HG03066 (cell line): ENCODE measurements around the gene TULP4.

Experiments
- ATAC-seq: cut with Tn5 transposase; IDR thresholded peaks from one replicate; pipeline ENCODE4 v1.9.1; 2021; ENCODE audit warnings: low read depth; ENCODE audit not compliant: unreplicated experiment

The TULP4 gene

DNA sequence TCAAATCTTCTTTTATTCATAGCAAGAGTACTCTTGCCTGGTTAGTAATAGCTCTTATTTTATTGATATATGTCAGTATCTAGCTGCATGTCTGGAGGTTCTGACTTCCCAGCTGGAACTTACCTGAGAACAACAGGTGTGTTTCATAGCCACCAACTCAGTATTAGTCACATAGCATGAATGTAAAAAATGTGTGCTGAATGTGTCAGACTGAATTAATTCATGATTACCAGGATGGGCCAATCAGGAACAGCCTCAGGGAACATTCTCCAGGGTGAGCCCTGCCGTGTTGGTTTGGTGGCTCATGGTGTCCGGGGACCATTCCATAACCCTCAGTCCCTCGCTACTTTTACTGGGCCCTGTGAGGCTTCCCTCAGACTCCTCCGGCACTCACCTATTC, 99.7 kb downstream of the TULP4 start:
- no peak for ATAC-seq

DNA sequence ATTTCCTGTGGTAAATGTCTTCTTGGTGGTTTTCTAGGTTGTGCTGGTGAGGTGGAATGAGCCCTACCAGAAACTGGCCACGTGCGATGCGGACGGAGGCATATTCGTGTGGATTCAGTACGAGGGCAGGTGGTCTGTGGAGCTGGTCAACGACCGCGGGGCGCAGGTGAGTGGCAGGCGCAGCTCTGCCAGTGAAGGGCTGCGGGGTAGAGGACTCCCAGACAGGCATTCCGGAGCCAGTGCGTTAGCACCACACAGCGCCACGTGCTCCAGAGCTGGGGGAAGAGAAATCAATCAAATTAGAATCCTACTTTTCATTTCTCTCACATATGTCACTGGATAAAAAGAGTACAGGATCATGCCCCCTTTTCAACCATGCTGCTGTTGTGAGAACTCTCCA, 100.8 kb downstream of the TULP4 start:
- no peak for ATAC-seq

DNA sequence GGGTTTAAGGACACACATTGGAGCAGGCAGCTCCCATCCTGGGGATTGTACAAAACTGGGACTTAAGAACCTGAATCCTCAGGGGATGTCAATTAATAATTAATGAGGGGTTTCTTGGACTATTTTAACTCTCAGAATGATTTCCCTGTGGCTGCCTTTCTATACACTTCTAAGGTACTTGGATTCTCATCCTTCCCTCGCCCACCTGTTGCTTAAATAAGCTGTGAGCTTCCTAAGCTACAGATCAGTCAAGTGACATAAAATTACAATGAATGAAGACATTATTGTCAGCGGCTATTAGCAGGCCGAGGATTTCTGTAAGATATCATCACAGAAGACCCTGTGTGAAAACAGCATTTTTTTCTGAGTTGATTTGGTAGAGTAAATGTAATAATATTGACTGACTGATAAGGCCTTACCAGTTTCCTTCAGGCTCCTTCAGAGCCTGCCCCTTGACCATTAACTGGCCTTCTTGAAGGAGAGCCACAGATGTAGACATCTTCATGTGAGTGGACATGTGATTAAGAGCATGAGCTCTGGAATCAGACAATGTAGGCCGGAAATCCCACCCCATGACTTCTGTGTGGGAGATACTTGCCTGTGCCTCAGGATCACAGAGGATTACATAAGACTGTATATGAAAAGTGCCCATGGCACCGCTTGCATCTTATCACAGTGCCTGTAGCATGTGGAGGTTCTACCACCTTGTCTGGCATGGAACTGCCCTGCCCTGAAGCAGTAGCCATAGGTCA, 101.7 kb downstream of the TULP4 start:
- ATAC-seq: no peak

DNA sequence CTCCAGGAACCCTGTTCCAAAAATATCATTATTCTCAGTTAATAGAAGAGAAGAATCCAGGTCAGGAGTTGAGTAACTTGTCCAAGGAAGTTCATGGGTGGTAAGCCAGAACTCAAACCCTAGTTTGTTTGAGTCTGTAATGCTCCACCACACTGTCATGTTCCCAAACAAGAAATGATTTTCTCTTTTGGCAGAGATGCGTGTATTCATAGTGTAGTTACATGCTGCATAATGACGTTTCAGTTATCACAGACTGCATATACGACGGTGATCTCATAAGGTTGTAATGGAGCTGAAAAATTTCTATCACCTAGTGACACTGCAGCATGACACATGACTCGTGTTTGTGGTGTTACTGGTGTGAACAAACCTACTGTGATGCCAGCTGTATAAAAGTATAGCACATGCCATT, 102.6 kb downstream of the TULP4 start:
- no peak for ATAC-seq

DNA sequence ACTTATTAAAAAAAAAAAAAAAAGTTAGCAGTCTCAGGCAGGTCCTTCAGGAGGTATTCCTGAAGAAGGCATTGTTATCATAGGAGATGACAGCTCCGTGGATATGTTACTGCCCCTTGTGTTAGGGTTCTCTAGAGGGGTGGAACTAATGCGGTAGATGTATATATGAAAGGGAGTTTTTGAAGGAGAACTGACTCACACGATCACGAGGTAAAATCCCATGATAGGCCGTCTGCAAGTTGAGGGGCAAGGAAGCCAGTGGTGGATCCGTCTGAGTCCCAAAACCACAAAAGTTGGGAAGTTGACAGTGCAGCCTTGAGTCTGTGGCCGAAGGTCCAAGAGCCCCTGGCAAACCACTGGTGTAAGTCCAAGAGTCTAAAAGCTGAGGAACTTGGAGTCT, 103.4 kb downstream of the TULP4 start:
- ATAC-seq: no peak

DNA sequence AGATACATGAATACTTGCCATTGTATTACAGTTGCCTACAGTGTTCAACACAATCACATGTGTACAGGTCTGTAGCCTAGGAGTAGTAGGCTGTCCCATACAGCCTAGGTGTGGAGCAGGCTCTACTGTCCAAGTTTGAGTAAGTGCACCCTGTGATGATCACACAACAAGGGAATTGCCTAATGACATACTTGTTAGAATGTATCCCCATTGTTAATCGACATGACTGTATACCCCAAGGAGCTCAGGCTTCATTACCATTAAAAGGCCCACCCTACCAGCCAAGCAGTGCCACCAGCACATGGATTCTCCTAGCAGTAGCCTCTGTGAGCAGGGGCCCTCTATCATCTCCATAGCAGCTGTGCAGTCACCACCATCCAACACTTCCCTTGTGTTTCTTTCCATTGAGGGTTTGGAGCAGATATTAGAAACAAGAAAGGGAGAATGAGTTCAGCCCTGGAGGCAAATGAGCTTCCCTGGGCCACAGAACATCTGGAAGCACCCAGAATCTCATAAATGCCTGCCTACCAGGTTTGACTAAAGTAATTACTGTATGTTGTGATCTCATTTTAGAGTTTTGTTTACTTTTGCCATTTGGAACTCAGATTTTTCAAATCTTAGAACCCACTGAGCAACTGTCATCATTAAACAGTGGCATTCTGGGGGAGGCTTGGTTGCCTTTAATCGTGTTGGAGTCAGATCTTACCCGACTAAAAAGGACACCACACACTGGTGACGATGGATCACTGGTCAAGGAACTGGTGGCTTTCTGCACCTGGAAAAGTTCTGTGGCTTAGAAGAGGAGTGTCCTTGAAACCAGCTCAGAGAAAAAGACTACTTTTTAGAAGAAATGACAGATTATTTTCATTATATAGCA, 104.9 kb downstream of the TULP4 start:
- ATAC-seq: no peak

DNA sequence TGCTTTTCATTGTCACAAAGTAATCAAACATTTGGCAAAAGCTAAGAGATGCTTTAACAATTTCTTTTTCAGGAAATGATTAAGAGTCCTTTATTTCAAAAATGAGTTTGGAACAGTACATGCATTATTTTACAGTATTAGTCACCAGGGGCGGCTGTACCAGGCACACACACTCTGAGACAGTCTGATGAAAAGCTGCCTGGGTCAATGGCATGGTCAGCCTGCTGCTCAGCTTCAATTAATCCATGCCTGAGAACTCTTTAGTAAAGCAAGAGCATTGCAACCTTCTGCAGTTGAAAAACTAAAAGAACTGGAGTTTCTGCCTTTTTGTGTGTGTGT, 105.5 kb downstream of the TULP4 start:
- ATAC-seq: no peak

DNA sequence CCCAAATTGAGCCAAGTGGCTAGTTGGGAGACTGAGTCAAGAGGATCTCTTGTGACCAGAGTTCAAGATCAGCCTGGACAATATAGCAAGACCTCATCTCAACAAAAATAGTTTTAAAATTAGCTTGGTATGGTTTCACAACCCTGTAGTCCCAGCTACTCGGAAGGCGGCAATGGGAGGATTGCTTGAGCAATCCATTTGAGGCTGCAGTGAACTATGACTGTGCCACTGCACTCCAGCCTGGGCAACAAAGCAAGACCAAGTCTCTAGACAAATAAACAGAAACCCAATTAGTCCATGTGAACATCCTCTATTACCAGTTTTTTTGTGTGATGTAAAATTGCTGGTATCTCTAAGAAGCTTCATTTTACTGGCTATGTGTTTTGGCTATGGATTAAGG, 106.2 kb downstream of the TULP4 start:
- ATAC-seq: no peak

DNA sequence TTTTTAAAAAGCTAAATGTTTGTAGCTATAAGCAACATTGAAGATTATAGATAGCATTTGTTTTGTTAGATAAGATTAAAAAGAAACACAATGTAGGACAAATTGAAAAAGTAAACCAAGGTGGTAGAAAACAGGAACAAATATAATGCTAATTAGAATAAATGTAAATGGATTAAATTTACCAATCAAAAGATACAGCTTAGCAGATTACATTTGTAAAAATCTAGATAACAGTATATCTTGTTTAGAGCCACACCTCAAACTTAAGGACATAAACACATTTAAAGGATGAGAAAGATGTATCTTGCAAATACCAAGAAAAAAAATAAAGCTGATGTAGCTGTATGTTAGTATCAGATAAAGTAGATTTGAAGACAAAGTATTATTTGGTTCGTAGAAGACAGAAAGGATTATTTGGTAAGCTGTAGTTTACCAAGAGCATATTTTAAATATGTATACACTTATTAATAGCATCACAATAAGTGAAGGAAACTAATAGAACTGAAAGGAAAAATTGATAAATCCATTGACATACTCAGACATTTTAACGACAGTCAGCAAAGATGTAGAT, 107.2 kb downstream of the TULP4 start:
- no peak for ATAC-seq

DNA sequence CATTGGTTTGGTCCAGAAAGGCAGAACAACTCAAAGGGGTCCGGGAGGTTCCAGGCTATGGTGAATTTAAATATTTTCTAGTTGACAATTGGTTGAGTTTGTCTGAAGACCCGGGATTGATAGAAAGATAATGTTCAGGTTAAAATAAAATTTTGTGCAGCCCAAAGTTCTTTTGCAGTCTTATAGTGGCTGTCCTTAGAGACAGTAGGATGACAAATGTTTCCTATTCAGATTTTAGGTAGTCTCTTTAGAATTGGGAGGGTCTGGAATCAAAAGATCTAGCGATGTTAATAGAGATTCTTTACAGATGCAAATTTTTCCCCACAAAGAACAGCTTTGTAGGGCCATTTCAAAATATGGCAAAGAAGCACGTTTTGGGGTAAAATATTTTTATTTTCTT, 109.1 kb downstream of the TULP4 start:
- ATAC-seq: no peak

DNA sequence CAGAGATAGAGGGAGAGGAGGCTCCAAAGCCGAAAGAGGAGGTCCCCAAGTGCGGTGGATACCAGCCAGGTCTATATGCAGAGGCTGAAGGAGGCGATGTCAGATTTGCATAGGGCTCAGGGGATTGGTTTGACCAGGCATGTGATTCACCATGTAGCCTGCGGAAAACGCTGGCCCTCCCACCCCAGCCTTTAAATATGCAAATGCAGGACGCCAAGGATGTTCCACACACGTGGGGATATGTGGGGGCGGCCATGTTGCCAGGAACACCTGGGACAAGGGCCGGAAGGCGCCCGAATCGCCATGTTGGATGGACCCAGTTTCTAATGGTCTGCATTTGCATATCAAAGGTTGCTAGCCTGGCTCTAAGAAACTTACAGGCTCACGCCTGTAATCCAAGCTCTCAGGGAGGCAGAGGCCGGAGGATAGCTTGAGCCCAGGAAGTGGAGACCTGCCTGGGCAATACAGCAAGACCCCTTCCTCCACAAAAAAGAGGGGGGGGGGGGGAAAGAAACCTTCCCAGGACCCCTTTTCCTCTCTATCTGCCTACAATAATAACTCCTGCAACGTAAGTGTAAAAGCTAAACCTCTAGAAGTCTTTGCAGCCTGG, 110.5 kb downstream of the TULP4 start:
- no peak for ATAC-seq

DNA sequence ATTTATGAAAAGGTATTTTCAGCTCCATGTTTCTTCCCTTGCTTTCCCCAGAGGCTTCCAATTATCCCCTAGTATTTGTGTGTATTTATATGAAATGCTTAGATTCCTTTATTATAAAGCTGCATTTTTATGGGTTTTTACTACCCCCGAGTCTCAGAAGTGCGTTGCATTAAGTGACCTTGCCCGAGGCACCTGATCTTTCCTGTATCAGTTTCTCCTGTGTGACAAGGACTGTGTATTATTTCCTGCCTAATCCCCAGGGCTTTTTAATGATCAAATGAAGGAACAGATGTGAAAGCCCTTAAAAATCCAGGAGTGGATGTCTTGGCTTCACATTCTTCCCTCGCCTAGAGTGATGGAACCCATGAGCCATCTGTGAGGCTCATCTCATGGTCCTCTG, 118.8 kb downstream of the TULP4 start:
- no peak for ATAC-seq

DNA sequence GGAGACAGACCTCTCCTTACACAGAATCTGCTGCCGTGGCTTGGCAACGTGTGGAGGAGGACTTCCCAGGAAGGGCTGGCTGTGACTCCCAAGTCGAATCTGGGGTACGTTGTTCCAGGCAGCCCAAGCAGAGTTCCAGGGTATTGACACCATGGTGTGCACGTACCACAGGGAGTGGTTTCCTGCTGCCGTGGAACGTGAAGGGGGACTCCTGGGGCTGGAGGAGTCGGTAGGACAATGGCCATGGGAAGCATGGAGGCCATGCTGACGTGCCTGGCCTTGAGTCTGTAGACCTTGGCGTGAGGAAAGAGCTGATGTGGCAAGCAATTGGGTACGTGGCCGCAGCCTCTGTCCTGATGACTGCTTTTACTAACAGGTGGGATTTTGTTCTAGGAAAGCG, 119.3 kb downstream of the TULP4 start:
- ATAC-seq: no peak

DNA sequence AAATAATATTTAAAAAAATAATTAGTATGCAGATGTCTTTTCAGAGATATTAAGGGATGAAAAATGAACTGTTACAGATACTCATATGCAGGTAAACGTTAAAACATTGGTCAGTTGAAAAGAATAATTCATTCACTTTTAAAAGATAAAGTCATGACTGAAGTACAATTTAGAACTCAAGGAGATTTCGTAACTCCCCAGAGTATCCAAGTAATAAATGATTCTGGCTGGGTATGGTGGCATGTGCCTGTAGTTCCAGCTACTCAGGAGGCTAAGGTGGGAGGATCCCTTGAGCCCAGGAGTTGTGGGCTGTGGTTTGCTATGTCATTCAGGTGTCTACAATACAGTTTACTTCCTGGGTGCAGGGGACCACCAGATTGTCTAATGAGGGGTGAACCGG, 125.3 kb downstream of the TULP4 start:
- no peak for ATAC-seq

DNA sequence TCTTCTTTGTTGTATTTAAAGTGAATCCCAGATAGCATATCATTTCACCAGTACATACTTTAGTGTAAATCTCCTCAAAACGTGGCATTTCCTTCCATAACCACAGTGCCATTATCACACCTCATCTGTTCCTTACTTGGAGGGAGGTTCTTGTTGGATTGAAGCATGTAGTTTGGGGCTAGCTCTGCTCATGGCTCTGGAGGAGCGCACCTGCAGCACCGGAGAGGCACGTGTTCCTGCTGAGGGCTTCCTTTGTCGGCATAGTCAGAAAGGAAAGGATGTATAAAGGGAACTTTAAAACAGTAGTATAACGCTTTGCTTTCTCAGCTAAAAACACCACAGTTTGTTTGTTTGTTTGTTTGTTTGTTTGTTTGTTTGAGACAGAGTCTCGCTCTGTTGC, 126.0 kb downstream of the TULP4 start:
- ATAC-seq: no peak

DNA sequence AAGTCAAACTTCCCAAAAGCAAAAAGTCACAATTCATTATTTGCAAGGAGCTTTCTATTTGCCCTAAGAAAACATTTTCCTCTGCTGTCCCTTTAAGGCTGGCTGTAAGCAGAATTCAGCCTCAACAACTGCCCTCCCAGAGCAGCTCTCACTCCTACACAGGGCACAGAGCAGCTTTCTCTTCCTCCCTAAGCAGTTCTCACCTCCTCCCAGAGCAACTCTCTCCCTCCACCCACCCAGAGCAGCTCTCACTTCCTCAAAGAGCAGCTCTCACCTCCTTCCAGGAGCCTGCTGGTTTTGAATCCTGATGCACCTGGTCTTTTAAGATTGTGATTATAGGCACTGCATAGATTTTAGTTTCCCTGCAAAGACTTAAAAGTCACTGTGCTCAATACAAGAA, 127.0 kb downstream of the TULP4 start:
- ATAC-seq: peak; percentile 98

DNA sequence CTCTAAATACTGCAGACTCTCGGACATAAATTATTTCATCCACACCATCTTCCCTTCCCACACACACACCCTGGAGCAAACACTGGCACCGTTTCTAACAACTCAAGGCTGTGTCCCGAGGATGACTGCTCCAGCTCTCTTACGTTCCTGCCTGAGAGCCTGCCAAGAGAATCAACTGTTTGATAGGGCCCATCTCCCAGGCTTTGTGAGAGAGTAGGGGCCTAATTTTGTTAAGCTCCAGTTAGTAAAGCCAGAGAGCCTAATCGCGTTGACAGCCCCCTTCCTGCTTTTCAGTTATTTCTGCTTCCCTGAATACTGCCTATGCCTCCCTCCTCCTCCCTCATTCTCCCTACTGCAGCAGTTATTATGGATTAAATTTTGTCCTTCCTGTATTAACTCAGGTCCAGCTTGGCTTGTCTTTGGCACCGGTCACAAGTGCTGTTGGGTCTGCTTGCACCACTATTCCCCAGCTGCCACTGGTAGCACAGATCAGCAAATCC, 129.5 kb downstream of the TULP4 start:
- ATAC-seq: no peak

DNA sequence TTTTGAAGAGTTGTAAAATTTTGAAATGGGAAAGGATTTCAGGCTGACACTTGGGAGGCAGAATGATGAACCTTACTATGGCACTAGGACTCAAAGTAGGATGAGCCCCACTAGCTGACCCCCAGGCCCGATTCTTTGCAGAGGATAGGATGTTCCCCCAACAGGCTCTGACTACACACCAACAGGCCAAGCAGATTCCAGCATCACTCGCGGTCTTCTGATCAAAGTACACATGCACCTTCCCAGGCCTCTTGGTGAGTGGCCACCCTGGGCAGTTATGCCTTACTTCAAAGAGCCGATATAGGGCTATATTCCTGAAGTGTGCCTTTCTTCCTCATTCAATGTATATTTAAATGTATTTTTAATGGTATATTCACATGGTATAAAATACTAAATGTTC, 130.0 kb downstream of the TULP4 start:
- no peak for ATAC-seq

DNA sequence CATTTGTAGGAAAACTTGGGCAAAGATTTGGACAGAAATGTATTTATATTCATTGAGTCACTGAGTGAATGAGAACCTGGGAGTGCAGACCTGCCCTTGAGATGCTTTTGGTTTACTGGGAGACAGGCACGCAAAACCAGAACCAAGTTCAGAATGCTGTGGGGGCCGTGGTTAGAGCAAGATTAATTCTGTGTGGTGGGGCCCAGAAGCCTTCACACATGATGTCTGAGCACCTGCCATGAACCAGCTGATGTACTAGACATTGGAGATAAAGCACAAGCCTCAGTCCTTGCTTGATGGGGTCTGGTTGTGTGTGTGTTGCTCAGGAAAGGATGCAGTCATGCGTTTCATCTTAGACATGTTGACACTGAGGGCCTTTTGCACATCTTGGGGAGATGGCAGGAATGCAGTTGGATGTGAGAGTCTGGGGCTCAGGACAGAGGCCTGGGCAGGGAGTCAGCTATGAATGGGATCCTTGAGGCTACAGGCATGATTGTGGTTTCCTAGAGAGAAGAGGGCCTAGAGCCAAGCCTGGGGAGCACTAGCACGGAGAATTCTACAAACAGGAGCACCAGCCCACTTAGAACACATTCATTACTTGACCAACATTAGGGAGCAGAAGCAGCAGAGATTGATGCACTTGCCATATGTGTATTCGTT, 133.3 kb downstream of the TULP4 start:
- ATAC-seq: no peak

DNA sequence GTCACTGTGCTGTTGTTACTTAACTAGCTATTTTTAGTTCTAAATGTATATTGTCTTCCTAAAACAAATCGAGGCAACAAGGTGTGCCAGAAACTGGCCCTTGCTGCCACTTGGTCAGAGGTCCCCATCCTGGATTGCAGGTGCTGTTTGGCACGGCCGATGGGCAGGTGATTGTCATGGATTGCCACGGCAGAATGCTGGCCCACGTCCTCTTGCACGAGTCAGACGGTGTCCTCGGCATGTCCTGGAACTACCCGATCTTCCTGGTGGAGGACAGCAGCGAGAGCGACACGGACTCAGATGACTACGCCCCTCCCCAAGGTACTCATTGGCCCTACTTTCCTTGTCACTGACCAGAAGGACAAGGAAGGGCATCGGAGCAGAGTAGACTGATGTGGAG, 136.6 kb downstream of the TULP4 start:
- ATAC-seq: no peak

DNA sequence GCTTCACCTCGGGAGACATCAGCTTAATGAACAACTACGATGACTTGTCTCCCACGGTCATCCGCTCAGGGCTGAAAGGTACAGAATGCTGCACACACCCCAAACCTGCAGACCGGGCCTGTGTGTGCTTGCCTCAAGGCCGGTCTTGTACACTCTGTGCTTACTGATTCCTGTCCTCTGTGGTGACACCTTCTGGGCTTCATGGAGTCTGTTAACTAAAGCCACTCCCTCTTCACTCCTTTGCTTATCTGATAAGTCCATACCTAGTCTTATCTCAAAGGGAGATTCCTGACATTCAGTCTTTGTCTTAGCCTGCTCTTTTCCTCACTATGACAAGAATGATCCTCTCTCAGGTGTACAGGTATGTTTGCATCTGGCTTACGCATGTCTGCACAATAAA, 139.9 kb downstream of the TULP4 start:
- ATAC-seq: no peak
